Natural killer cell (primary cell): Measurements from ENCODE around the gene CDH13. TPM values are rescaled to one million over a fixed set of nuclear protein-coding genes. Genes with fewer than 3 reads are reported as not detected.

ENCODE experiments used
- ATAC-seq, 3 donors: fragments of 150-1000 bp in 2 of 3; fragments of 200-7000 bp in 1 of 3; cut with Tn5 transposase; 1 replicate in 1 of 3; 2 replicates in 2 of 3; pipeline ENCODE4 v1.10.0; 2021; ENCODE audit warnings: mild to moderate bottlenecking in 2 of 3, moderate library complexity in 2 of 3
- DNase-seq, 2 donors: peaks; one replicate each; pipeline versions ENCODE4 v3.0.0 to v3.0.0-alpha.2; 2013 to 2021; ENCODE audit warnings: mixed read lengths in 1 of 2
- H3K27ac ChIP-seq: one replicate; pipeline ENCODE4 v1.5.1; 2013; ENCODE audit warnings: mild to moderate bottlenecking, low read length
- H3K27me3 ChIP-seq: one replicate; pipeline ENCODE4 v1.6.1; 2013; ENCODE audit warnings: low read length; ENCODE audit not compliant: control insufficient read depth, insufficient read depth
- H3K36me3 ChIP-seq: one replicate; pipeline ENCODE4 v1.6.1; 2013; ENCODE audit warnings: low read length; ENCODE audit not compliant: control insufficient read depth, insufficient read depth
- H3K4me1 ChIP-seq: one replicate; pipeline ENCODE4 v1.6.1; 2013; ENCODE audit warnings: low read length; ENCODE audit not compliant: control insufficient read depth, insufficient read depth
- H3K4me3 ChIP-seq: one replicate; pipeline ENCODE4 v1.5.1; 2013; ENCODE audit warnings: low read length
- H3K9me3 ChIP-seq: one replicate; pipeline ENCODE4 v1.6.1; 2013; ENCODE audit warnings: low read length; ENCODE audit not compliant: control insufficient read depth, insufficient read depth
- H3K27ac Mint-ChIP-seq, 2 donors: one replicate each; pipeline ENCODE4 v1.8.0; 2022; ENCODE audit warnings: mild to moderate bottlenecking in 2 of 2, mixed read lengths in 2 of 2, moderate library complexity in 1 of 2
- H3K27me3 Mint-ChIP-seq, 2 donors: one replicate each; pipeline ENCODE4 v1.8.0; 2022; ENCODE audit warnings: low read depth in 2 of 2, mixed read lengths in 2 of 2
- H3K36me3 Mint-ChIP-seq: one replicate; pipeline ENCODE4 v1.8.0; 2022; ENCODE audit warnings: mixed read lengths
- H3K4me1 Mint-ChIP-seq, 2 donors: one replicate each; pipeline ENCODE4 v1.8.0; 2022; ENCODE audit warnings: mixed read lengths in 2 of 2
- H3K4me3 Mint-ChIP-seq: one replicate; pipeline ENCODE4 v1.8.0; 2022; ENCODE audit warnings: mild to moderate bottlenecking, moderate library complexity, mixed read lengths
- H3K9me3 Mint-ChIP-seq, 2 donors: one replicate each; pipeline ENCODE4 v1.8.0; 2022; ENCODE audit warnings: mixed read lengths in 2 of 2
- CTCF ChIP-seq: fragments of 200-600 bp; IDR thresholded peaks from one replicate; pipeline ENCODE4 v1.8.0; 2022; ENCODE audit warnings: antibody characterized with exemption
- WGBS: methylation state at CpG from one replicate; pipeline ENCODE4 v1.1.7; 2013; ENCODE audit warnings: missing lambda C conversion rate; ENCODE audit not compliant: insufficient coverage; 5-methylcytosine and 5-hydroxymethylcytosine counted together
- intact Hi-C: fragments of 100-400 bp; cut with micrococcal nuclease; formaldehyde crosslinking; loops from one replicate; pipeline ENCODE4 v1.14.2; 2022
- total RNA-seq, 4 donors: library from RNA; stranded (reverse); fragments of 120-200 nt in 1 of 4; gene quantifications; one replicate each; pipeline versions ENCODE4 v1.2.3 to v1.2.4, GENCODE V29; 2013 to 2022

CDH13 gene
- total RNA-seq, 3 donors from 2014 or later (not counting 1 experiment from before 2014, with no cell fraction given) = not detected

- Histone ChIP-seq H3K4me3 (no peak overlapping the region), H3K27me3 (peaks cover under 1% of the 10 kb centered on the region), H3K36me3 (no peaks in the 10 kb centered on the region), H3K4me1 (no peaks in the 10 kb centered on the region), H3K9me3 (peaks cover 3% of the 10 kb centered on the region), H3K27ac (no peak overlapping the region)
- DNase-seq = no peak
- intact Hi-C loops = no loop called here
- Mint-ChIP-seq H3K9me3 (peaks cover 0 to 2% of the 10 kb centered on the region in 2 donors), H3K27ac (no peak overlapping the region), H3K36me3 (no peaks in the 10 kb centered on the region), H3K4me1 (peaks cover 0 to 9% of the 10 kb centered on the region in 2 donors), H3K4me3 (no peak overlapping the region), H3K27me3 (peaks cover 5 to 20% of the 10 kb centered on the region in 2 donors)
- peak in 1 of 3 donors; percentile 14 for ATAC-seq
- 88% methylated on average over 3 of the region's 3 CpGs for WGBS
- TF ChIP-seq CTCF = no peak
Observed at GRCh38 chr16:82845116-82845515, 218.3 kb downstream of the CDH13 start.

- peaks cover 8 to 24% of the 10 kb centered on the region in 2 donors for H3K27me3 Mint-ChIP-seq
- H3K36me3 Mint-ChIP-seq = no peaks in the 10 kb centered on the region
- H3K9me3 Mint-ChIP-seq = peaks cover 0 to 2% of the 10 kb centered on the region in 2 donors
- TF ChIP-seq CTCF = no peak
- no peak overlapping the region for H3K4me3 Mint-ChIP-seq
- Histone ChIP-seq H3K4me3 (no peak overlapping the region), H3K4me1 (no peaks in the 10 kb centered on the region), H3K27me3 (peaks cover 2% of the 10 kb centered on the region), H3K36me3 (no peaks in the 10 kb centered on the region), H3K9me3 (peaks cover 3% of the 10 kb centered on the region), H3K27ac (no peak overlapping the region)
- intact Hi-C loops = no loop called here
- ATAC-seq = no peak
- DNase-seq = no peak
- H3K4me1 Mint-ChIP-seq = peaks cover 2 to 10% of the 10 kb centered on the region in 2 donors
- H3K27ac Mint-ChIP-seq = no peak overlapping the region
- WGBS = 100% methylated on average over 1 of the region's 1 CpG
Observed at GRCh38 chr16:82846806-82847205, 220.0 kb downstream of the CDH13 start.

- Mint-ChIP-seq H3K27me3 (peaks cover 9 to 32% of the 10 kb centered on the region in 2 donors), H3K4me3 (no peak overlapping the region), H3K36me3 (no peaks in the 10 kb centered on the region), H3K9me3 (peaks cover 0 to 2% of the 10 kb centered on the region in 2 donors), H3K4me1 (peaks cover 9 to 10% of the 10 kb centered on the region in 2 donors), H3K27ac (no peak overlapping the region)
- no peak for TF ChIP-seq CTCF
- Histone ChIP-seq H3K27me3 (peaks cover 2% of the 10 kb centered on the region), H3K4me1 (no peaks in the 10 kb centered on the region), H3K27ac (no peak overlapping the region), H3K9me3 (peaks cover 3% of the 10 kb centered on the region), H3K36me3 (no peaks in the 10 kb centered on the region), H3K4me3 (no peak overlapping the region)
- DNase-seq (no peak), ATAC-seq (no peak)
- intact Hi-C loops = no loop called here
Observed at GRCh38 chr16:82848013-82848412, 221.2 kb downstream of the CDH13 start.

- DNase-seq (no peak), ATAC-seq (no peak)
- H3K36me3 Mint-ChIP-seq = no peaks in the 10 kb centered on the region
- intact Hi-C loops = no loop called here
- peaks cover 2% of the 10 kb centered on the region for H3K27me3 ChIP-seq
- H3K4me1 ChIP-seq = no peaks in the 10 kb centered on the region
- H3K4me3 ChIP-seq = no peak overlapping the region
- 85% methylated on average over 1 of the region's 3 CpGs for WGBS
- H3K27ac ChIP-seq = no peak overlapping the region
- no peaks in the 10 kb centered on the region for H3K9me3 ChIP-seq
- H3K27me3 Mint-ChIP-seq = peaks cover 6 to 27% of the 10 kb centered on the region in 2 donors
- no peaks in the 10 kb centered on the region for H3K9me3 Mint-ChIP-seq
- peaks cover 10 to 16% of the 10 kb centered on the region in 2 donors for H3K4me1 Mint-ChIP-seq
- TF ChIP-seq CTCF = no peak
- no peaks in the 10 kb centered on the region for H3K36me3 ChIP-seq
- H3K4me3 Mint-ChIP-seq = no peak overlapping the region
- no peak overlapping the region for H3K27ac Mint-ChIP-seq
Observed at GRCh38 chr16:82852388-82853008, 225.7 kb downstream of the CDH13 start.
